Trophoblast cell (in vitro differentiated cells and primary cell): ENCODE measurements around the gene MAML2.

Source experiments
- DNase-seq, 2 donors: peaks; one replicate each; pipeline ENCODE4 v3.0.0-alpha.2; 2016
- H2AFZ ChIP-seq: 2 replicates; pipeline ENCODE4 v1.6.1; 2013; ENCODE audit warnings: low read length, moderate library complexity, mild to moderate bottlenecking; ENCODE audit not compliant: insufficient read depth, poor library complexity
- H2AK5ac ChIP-seq: 2 replicates; pipeline ENCODE4 v1.6.1; 2013; ENCODE audit warnings: mild to moderate bottlenecking, low read length
- H2BK120ac ChIP-seq: 2 replicates; pipeline ENCODE4 v1.6.1; 2013; ENCODE audit warnings: low read length, mild to moderate bottlenecking, moderate library complexity; ENCODE audit not compliant: insufficient read depth, poor library complexity
- H2BK12ac ChIP-seq: 2 replicates; pipeline ENCODE4 v1.6.1; 2013; ENCODE audit warnings: mild to moderate bottlenecking, low read length, moderate library complexity
- H2BK5ac ChIP-seq: 2 replicates; pipeline ENCODE4 v1.6.1; 2013; ENCODE audit warnings: low read length, low read depth, moderate library complexity, mild to moderate bottlenecking; ENCODE audit not compliant: poor library complexity
- H3K14ac ChIP-seq: 2 replicates; pipeline ENCODE4 v1.6.1; 2013; ENCODE audit warnings: mild to moderate bottlenecking, low read length
- H3K18ac ChIP-seq: 2 replicates; pipeline ENCODE4 v1.6.1; 2013; ENCODE audit warnings: mild to moderate bottlenecking, low read length
- H3K23ac ChIP-seq: 2 replicates; pipeline ENCODE4 v1.6.1; 2013; ENCODE audit warnings: low read length
- H3K27ac ChIP-seq: 2 replicates; pipeline ENCODE4 v1.5.1; 2013; ENCODE audit warnings: low read depth, mild to moderate bottlenecking, inconsistent platforms, low read length, moderate library complexity
- H3K27me3 ChIP-seq: 2 replicates; pipeline ENCODE4 v1.6.1; 2013; ENCODE audit warnings: inconsistent platforms, mild to moderate bottlenecking, low read length, moderate library complexity; ENCODE audit not compliant: insufficient read depth
- H3K36me3 ChIP-seq, 2 experiments: 1 replicate in 1 of 2; 2 replicates in 1 of 2; pipeline ENCODE4 v1.6.1; 2013; ENCODE audit warnings: low read length in 2 of 2, mild to moderate bottlenecking in 2 of 2, moderate library complexity in 1 of 2; ENCODE audit not compliant: insufficient read depth in 2 of 2, control insufficient read depth in 1 of 2
- H3K4ac ChIP-seq: 2 replicates; pipeline ENCODE4 v1.6.1; 2013; ENCODE audit warnings: low read depth, mild to moderate bottlenecking, low read length, moderate library complexity
- H3K4me1 ChIP-seq, 2 experiments: 1 replicate in 1 of 2; 2 replicates in 1 of 2; pipeline ENCODE4 v1.6.1; 2013; ENCODE audit warnings: low read length in 2 of 2, mild to moderate bottlenecking in 2 of 2, moderate library complexity in 1 of 2; ENCODE audit not compliant: insufficient read depth in 2 of 2, control insufficient read depth in 1 of 2
- H3K4me2 ChIP-seq: 2 replicates; pipeline ENCODE4 v1.6.1; 2013; ENCODE audit warnings: inconsistent platforms, mild to moderate bottlenecking, low read length, moderate library complexity
- H3K4me3 ChIP-seq: 2 replicates; pipeline ENCODE4 v1.5.1; 2013; ENCODE audit warnings: mild to moderate bottlenecking, low read depth, low read length, inconsistent platforms
- H3K79me1 ChIP-seq: one replicate; pipeline ENCODE4 v1.6.1; 2013; ENCODE audit warnings: low read length
- H3K79me2 ChIP-seq: 2 replicates; pipeline ENCODE4 v1.6.1; 2013; ENCODE audit warnings: low read length, mild to moderate bottlenecking; ENCODE audit not compliant: control insufficient read depth, insufficient read depth, poor library complexity
- H3K9ac ChIP-seq: 2 replicates; pipeline ENCODE4 v1.6.1; 2013; ENCODE audit warnings: mild to moderate bottlenecking, low read length
- H3K9me3 ChIP-seq: 2 replicates; pipeline ENCODE4 v1.6.1; 2013; ENCODE audit warnings: low read depth, mild to moderate bottlenecking, control low read depth, inconsistent platforms, low read length; ENCODE audit not compliant: insufficient read depth
- H4K12ac ChIP-seq: 2 replicates; pipeline ENCODE4 v1.6.1; 2013; ENCODE audit warnings: low read depth, mild to moderate bottlenecking, low read length, moderate library complexity
- H4K8ac ChIP-seq: 2 replicates; pipeline ENCODE4 v1.6.1; 2013; ENCODE audit warnings: low read depth, mild to moderate bottlenecking, low read length, moderate library complexity
- H4K91ac ChIP-seq: one replicate; pipeline ENCODE4 v1.6.1; 2013; ENCODE audit warnings: low read depth, mild to moderate bottlenecking, low read length, moderate library complexity
- WGBS: extraction: QIAGEN DNeasy Blood & Tissue Kit; methylation state at CpG from one replicate; pipeline ENCODE4 v1.1.7; 2013; ENCODE audit warnings: missing lambda C conversion rate; ENCODE audit not compliant: insufficient read length, insufficient coverage; ENCODE audit errors: extremely low coverage; 5-methylcytosine and 5-hydroxymethylcytosine counted together

MAML2 gene

GRCh38 chr11:96213500-96213899, 129.5 kb downstream of the MAML2 start:
- Histone ChIP-seq H3K36me3 (no peaks in the 10 kb centered on the region), H4K8ac (no peak overlapping the region), H3K14ac (no peak overlapping the region), H2AK5ac (no peak overlapping the region), H3K27ac (peak overlapping the region; percentile 59), H3K4ac (no peak overlapping the region), H3K79me1 (peaks cover 32% of the 10 kb centered on the region), H3K18ac (no peak overlapping the region), H2BK5ac (no peak overlapping the region), H3K4me2 (no peak overlapping the region), H2BK120ac (no peak overlapping the region), H3K9me3 (no peaks in the 10 kb centered on the region), H2AFZ (no peak overlapping the region), H3K27me3 (no peaks in the 10 kb centered on the region), H3K4me1 (peaks cover 9 to 23% of the 10 kb centered on the region in 2 experiments), H4K91ac (no peak overlapping the region), H4K12ac (no peak overlapping the region), H2BK12ac (no peak overlapping the region), H3K4me3 (no peak overlapping the region), H3K79me2 (peaks cover 2% of the 10 kb centered on the region), H3K23ac (no peak overlapping the region), H3K9ac (no peak overlapping the region)
- no CpG with 5 or more reads among the region's 2 CpGs for WGBS
- DNase-seq, result no peak

- WGBS, result no CpG with 5 or more reads among the region's 2 CpGs
- no peaks in the 10 kb centered on the region for H3K79me2 ChIP-seq
These were observed 131.6 kb downstream of the MAML2 start for GRCh38 chr11:96211436-96211835.

GRCh38 chr11:96207459-96208449, 135.2 kb downstream of the MAML2 start:
- Histone ChIP-seq H3K79me1 (peaks cover 25% of the 10 kb centered on the region), H3K4ac (no peak overlapping the region), H3K9ac (no peak overlapping the region), H3K23ac (no peak overlapping the region), H3K27me3 (no peaks in the 10 kb centered on the region), H3K79me2 (no peaks in the 10 kb centered on the region), H3K27ac (peak overlapping the region; percentile 95), H4K12ac (no peak overlapping the region), H3K4me2 (peak overlapping the region; percentile 22), H2BK120ac (no peak overlapping the region), H4K8ac (no peak overlapping the region), H3K4me3 (no peak overlapping the region), H3K14ac (no peak overlapping the region), H2AFZ (no peak overlapping the region), H3K9me3 (no peaks in the 10 kb centered on the region), H3K4me1 (peaks cover 6 to 22% of the 10 kb centered on the region in 2 experiments), H3K18ac (no peak overlapping the region), H4K91ac (no peak overlapping the region), H2BK5ac (no peak overlapping the region), H2BK12ac (no peak overlapping the region), H3K36me3 (no peaks in the 10 kb centered on the region), H2AK5ac (no peak overlapping the region)
- WGBS, result no CpG with 5 or more reads among the region's 5 CpGs
- DNase-seq, result no peak

More at GRCh38 chr11:96211436-96211835, 131.6 kb downstream of the MAML2 start:
- no peak overlapping the region for H2BK12ac ChIP-seq
- no peak overlapping the region for H3K18ac ChIP-seq
- no peaks in the 10 kb centered on the region for H3K9me3 ChIP-seq
- no peak overlapping the region for H3K4me2 ChIP-seq
- H3K4me3 ChIP-seq, result no peak overlapping the region
- no peak overlapping the region for H3K14ac ChIP-seq
- H4K12ac ChIP-seq, result no peak overlapping the region
- H3K79me1 ChIP-seq, result peaks cover 27% of the 10 kb centered on the region
- no peaks in the 10 kb centered on the region for H3K36me3 ChIP-seq
- H3K23ac ChIP-seq, result no peak overlapping the region
- no peaks in the 10 kb centered on the region for H3K27me3 ChIP-seq
- H3K4ac ChIP-seq, result no peak overlapping the region
- peaks cover 4 to 14% of the 10 kb centered on the region in 2 experiments for H3K4me1 ChIP-seq
- H2AK5ac ChIP-seq, result no peak overlapping the region
- no peak overlapping the region for H4K8ac ChIP-seq
- peak overlapping the region; percentile 66 for H2BK120ac ChIP-seq
- peak overlapping the region; percentile 63 for H2BK5ac ChIP-seq
- no peak overlapping the region for H4K91ac ChIP-seq
- no peak overlapping the region for H3K9ac ChIP-seq
- DNase-seq, result no peak
- H3K27ac ChIP-seq, result no peak overlapping the region
- no peak overlapping the region for H2AFZ ChIP-seq

- Histone ChIP-seq H3K14ac (no peak overlapping the region), H2AK5ac (no peak overlapping the region), H3K4me3 (no peak overlapping the region), H3K36me3 (no peaks in the 10 kb centered on the region), H3K4me1 (peaks cover 6 to 16% of the 10 kb centered on the region in 2 experiments), H3K9me3 (no peaks in the 10 kb centered on the region), H3K4me2 (no peak overlapping the region), H2BK5ac (peak overlapping the region; percentile 37), H3K79me2 (no peaks in the 10 kb centered on the region), H3K27me3 (no peaks in the 10 kb centered on the region), H3K9ac (no peak overlapping the region), H4K12ac (no peak overlapping the region), H3K23ac (no peak overlapping the region), H3K18ac (no peak overlapping the region), H3K27ac (peak overlapping the region; percentile 95), H2AFZ (no peak overlapping the region), H2BK120ac (peak overlapping the region; percentile 48), H4K91ac (peak overlapping the region; percentile 28), H2BK12ac (no peak overlapping the region), H4K8ac (no peak overlapping the region), H3K4ac (no peak overlapping the region), H3K79me1 (peaks cover 23% of the 10 kb centered on the region)
- DNase-seq, result no peak
- no CpG with 5 or more reads among the region's 2 CpGs for WGBS
These were observed 136.0 kb downstream of the MAML2 start for GRCh38 chr11:96206955-96207354.
